Transverse colon (tissue), 4 donors: ENCODE results near the gene TRIP11. TPM values are rescaled to one million over a fixed set of nuclear protein-coding genes. Genes with fewer than 3 reads are reported as not detected.

Source experiments
- DNase-seq: peaks from one replicate; pipeline ENCODE4 v3.0.0-alpha.2; 2019
- H3K27ac ChIP-seq, 4 donors: fragments of 200-600 bp; sonication (generic); 2 replicates each; pipeline ENCODE4 v1.5.1; 2016 to 2018; ENCODE audit warnings: inconsistent platforms in 4 of 4
- H3K27me3 ChIP-seq: fragments of 200-600 bp; sonication (generic); 2 replicates; pipeline ENCODE4 v1.5.1; 2017; ENCODE audit warnings: inconsistent platforms
- H3K36me3 ChIP-seq, 4 donors: fragments of 200-600 bp; sonication (generic); 2 replicates each; pipeline ENCODE4 v1.5.1; 2017 to 2019; ENCODE audit warnings: inconsistent platforms in 4 of 4
- H3K4me1 ChIP-seq, 4 donors: fragments of 200-600 bp; sonication (generic); 2 replicates each; pipeline ENCODE4 v1.5.1; 2017 to 2020; ENCODE audit warnings: inconsistent platforms in 4 of 4
- H3K4me3 ChIP-seq, 4 donors: fragments of 200-600 bp; sonication (generic); 1 replicate in 1 of 4; 2 replicates in 3 of 4; pipeline versions ENCODE4 v1.5.1 to v1.6.1; 2017 to 2019; ENCODE audit warnings: inconsistent platforms in 4 of 4
- H3K9me3 ChIP-seq, 2 donors: fragments of 200-600 bp; sonication (generic); 2 replicates each; pipeline ENCODE4 v1.5.1; 2017 to 2019; ENCODE audit warnings: inconsistent platforms in 2 of 2
- EP300 ChIP-seq: sonication (generic); formaldehyde crosslinking; IDR thresholded peaks from one replicate; pipeline ENCODE4 v1.6.1; 2017; ENCODE audit warnings: antibody characterized with exemption, low read depth
- POLR2A ChIP-seq: fragments of 450-650 bp; IDR thresholded peaks from one replicate; pipeline ENCODE4 v1.6.1; 2016; ENCODE audit warnings: antibody characterized with exemption, mild to moderate bottlenecking, moderate library complexity
- POLR2AphosphoS5 ChIP-seq, 3 donors: sonication (generic); formaldehyde crosslinking; IDR thresholded peaks; one replicate each; pipeline ENCODE4 v1.6.1; 2016; ENCODE audit warnings: antibody characterized with exemption in 3 of 3
- WGBS, 2 donors: methylation state at CpG; one replicate each; pipeline ENCODE4 v1.1.5; 2018; ENCODE audit warnings: low coverage in 1 of 2; 5-methylcytosine and 5-hydroxymethylcytosine counted together
- in situ Hi-C, 4 donors: fragments of 200-750 bp; cut with MboI; loops; one replicate each; pipeline versions ENCODE4 v1.15.0 to v1.15.1; 2017; ENCODE audit warnings: low sequenced_read_pairs in 3 of 4, low pct_ligation_motif_present in 1 of 4, low pct_unique_long_range_greater_than_20kb in 1 of 4
- intact Hi-C: fragments of 100-400 bp; cut with DNase I; formaldehyde crosslinking; loops from one replicate; pipeline ENCODE4 v1.15.1; 2023; ENCODE audit warnings: low total_unique reads
- total RNA-seq, 4 donors: library from RNA; depleted of rRNA; stranded (reverse); fragments of >200 nt; gene quantifications; one replicate each; pipeline ENCODE4 v1.1.0, GENCODE V29; 2016
- TF ChIP-seq, protein P1 (sequence below), 5 experiments: fragments of 200-600 bp in 3 of 5; fragments of 450-650 bp in 2 of 5; sonication (generic) in 3 of 5; IDR thresholded peaks; 1 replicate in 2 of 5; 2 replicates in 3 of 5; pipeline ENCODE4 v1.5.1; 2016 to 2017; ENCODE audit warnings: antibody characterized with exemption in 5 of 5, inconsistent platforms in 3 of 5, mild to moderate bottlenecking in 2 of 5, moderate library complexity in 1 of 5

Gene TRIP11
- total RNA-seq, 4 donors from 2014 or later, result 14.2 to 45.6 (median 34.1) TPM

GRCh38 chr14:91942946-91943345, 96.9 kb downstream of the TRIP11 start:
- WGBS, 2 donors, result 95 to 96% methylated on average over 4 to 9 of the region's 9 CpGs
- no peak for DNase-seq
- Histone ChIP-seq H3K27ac (no peak overlapping the region), H3K9me3 (no peaks in the 10 kb centered on the region), H3K27me3 (peaks cover 30% of the 10 kb centered on the region), H3K36me3 (no peaks in the 10 kb centered on the region), H3K4me3 (no peak overlapping the region), H3K4me1 (peaks cover 0 to 6% (median 2%) of the 10 kb centered on the region in 4 donors)
- TF ChIP-seq, protein P1, sequence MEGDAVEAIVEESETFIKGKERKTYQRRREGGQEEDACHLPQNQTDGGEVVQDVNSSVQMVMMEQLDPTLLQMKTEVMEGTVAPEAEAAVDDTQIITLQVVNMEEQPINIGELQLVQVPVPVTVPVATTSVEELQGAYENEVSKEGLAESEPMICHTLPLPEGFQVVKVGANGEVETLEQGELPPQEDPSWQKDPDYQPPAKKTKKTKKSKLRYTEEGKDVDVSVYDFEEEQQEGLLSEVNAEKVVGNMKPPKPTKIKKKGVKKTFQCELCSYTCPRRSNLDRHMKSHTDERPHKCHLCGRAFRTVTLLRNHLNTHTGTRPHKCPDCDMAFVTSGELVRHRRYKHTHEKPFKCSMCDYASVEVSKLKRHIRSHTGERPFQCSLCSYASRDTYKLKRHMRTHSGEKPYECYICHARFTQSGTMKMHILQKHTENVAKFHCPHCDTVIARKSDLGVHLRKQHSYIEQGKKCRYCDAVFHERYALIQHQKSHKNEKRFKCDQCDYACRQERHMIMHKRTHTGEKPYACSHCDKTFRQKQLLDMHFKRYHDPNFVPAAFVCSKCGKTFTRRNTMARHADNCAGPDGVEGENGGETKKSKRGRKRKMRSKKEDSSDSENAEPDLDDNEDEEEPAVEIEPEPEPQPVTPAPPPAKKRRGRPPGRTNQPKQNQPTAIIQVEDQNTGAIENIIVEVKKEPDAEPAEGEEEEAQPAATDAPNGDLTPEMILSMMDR (IDR thresholded peaks at IDR 0.05), result no peak
- TF ChIP-seq POLR2A, result no peak
- no peak for TF ChIP-seq POLR2AphosphoS5 (IDR thresholded peaks at IDR 0.05)
- TF ChIP-seq EP300, result no peak
- intact Hi-C loops (no loop called here), in situ Hi-C loops (no loop called here)

- WGBS, 2 donors, result 23% methylated on average over 1 of the region's 1 CpG; no CpG with 5 or more reads in 1 of the 2 donors
- Histone ChIP-seq H3K27ac (no peak overlapping the region), H3K9me3 (no peaks in the 10 kb centered on the region), H3K4me3 (no peak overlapping the region), H3K27me3 (peaks cover 21% of the 10 kb centered on the region), H3K36me3 (no peaks in the 10 kb centered on the region), H3K4me1 (peaks cover 0 to 4% (median 0%) of the 10 kb centered on the region in 4 donors)
- intact Hi-C loops, result no loop called here
- in situ Hi-C loops, result no loop called here
- no peak for TF ChIP-seq POLR2AphosphoS5 (IDR thresholded peaks at IDR 0.05)
- TF ChIP-seq, protein P1 (IDR thresholded peaks at IDR 0.05), result no peak
- no peak for TF ChIP-seq EP300
- no peak for TF ChIP-seq POLR2A
- DNase-seq, result no peak
Observed at GRCh38 chr14:91942128-91942527, 97.7 kb downstream of the TRIP11 start.

GRCh38 chr14:91940209-91940608, 99.7 kb downstream of the TRIP11 start:
- Histone ChIP-seq H3K36me3 (no peaks in the 10 kb centered on the region), H3K27ac (no peak overlapping the region), H3K4me3 (no peak overlapping the region), H3K9me3 (no peaks in the 10 kb centered on the region), H3K27me3 (peaks cover 2% of the 10 kb centered on the region), H3K4me1 (no peaks in the 10 kb centered on the region)
- no peak for TF ChIP-seq POLR2AphosphoS5 (IDR thresholded peaks at IDR 0.05)
- in situ Hi-C loops (no loop called here), intact Hi-C loops (no loop called here)
- 83 to 88% methylated on average over 2 to 3 of the region's 3 CpGs for WGBS, 2 donors
- DNase-seq, result no peak

- no peaks in the 10 kb centered on the region for H3K4me1 ChIP-seq
- TF ChIP-seq POLR2A (no peak), POLR2AphosphoS5 (IDR thresholded peaks at IDR 0.05) (no peak), EP300 (no peak)
- TF ChIP-seq, protein P1 (IDR thresholded peaks at IDR 0.05), result no peak
- in situ Hi-C loops (no loop called here), intact Hi-C loops (no loop called here)
- H3K27ac ChIP-seq, result peak overlapping the region in 1 of 4 donors; percentile 5
- H3K27me3 ChIP-seq, result no peaks in the 10 kb centered on the region
- H3K36me3 ChIP-seq, result no peaks in the 10 kb centered on the region
- no peak overlapping the region for H3K4me3 ChIP-seq
- H3K9me3 ChIP-seq, result no peaks in the 10 kb centered on the region
- 56 to 59% methylated on average over 6 of the region's 6 CpGs for WGBS, 2 donors
- DNase-seq, result no peak
Observed at GRCh38 chr14:91935586-91935985, 104.3 kb downstream of the TRIP11 start.
